ENCODE measurements around the gene TMEM101. TPM values are rescaled to one million over a fixed set of nuclear protein-coding genes. Genes with fewer than 3 reads are reported as not detected.

Gene TMEM101
- total RNA-seq, 1 experiment from 2014 or later: 33.5 TPM

- Histone ChIP-seq H3F3A (ENCODE audit: insufficient read depth, low read depth) (peaks cover 7% of the 10 kb centered on the region; the same call in 1 of the 2 replicates), H3K9me3 (ENCODE audit: insufficient read depth, low read depth) (no peaks in the 10 kb centered on the region), H3K9me2 (ENCODE audit: insufficient read depth) (no peaks in the 10 kb centered on the region), H3K4me2 (peak overlapping the region; percentile 99), H3K4me3 (peak overlapping the region; percentile 94), H3K79me2 (ENCODE audit: low read depth) (peaks cover 11% of the 10 kb centered on the region), H2AFZ (peak overlapping the region; percentile 94), H3K27ac (no peak overlapping the region), H4K20me1 (ENCODE audit: insufficient read depth) (no peaks in the 10 kb centered on the region), H3K36me3 (ENCODE audit: low read depth) (no peaks in the 10 kb centered on the region), H3K27me3 (ENCODE audit: insufficient read depth, low read depth) (no peaks in the 10 kb centered on the region), H3K4me1 (replicated peaks; ENCODE audit: insufficient read depth) (no peaks in the 10 kb centered on the region; the same call in 1 of the 2 replicates)
- TF ChIP-seq EZH2 (IDR thresholded peaks at IDR 0.05; ENCODE audit: low read depth): no peak
- TF ChIP-seq CTCF (conservative IDR thresholded peaks at IDR 0.05): no peak
- peak in 1 of 2 experiments; percentile 12 for DNase-seq
- ChIA-PET POLR2A (ENCODE audit: unreplicated experiment) (no interaction called here), CTCF (no interaction called here)
- BruUV-seq (replicated peaks): no TSS peak
- intact Hi-C loops (cut with micrococcal nuclease; ENCODE audit: unreplicated experiment): no loop called here
These were observed 678 bp downstream of the TMEM101 start for GRCh38 chr17:44014133-44014436.

GRCh38 chr17:44012874-44013273, 1.9 kb downstream of the TMEM101 start:
- Histone ChIP-seq H3F3A (ENCODE audit: insufficient read depth, low read depth) (peaks cover 7% of the 10 kb centered on the region; the same call in 1 of the 2 replicates), H2AFZ (no peak overlapping the region), H3K4me3 (no peak overlapping the region), H3K27me3 (ENCODE audit: insufficient read depth, low read depth) (no peaks in the 10 kb centered on the region), H3K36me3 (ENCODE audit: low read depth) (no peaks in the 10 kb centered on the region), H3K79me2 (ENCODE audit: low read depth) (peaks cover 11% of the 10 kb centered on the region), H3K9me3 (ENCODE audit: insufficient read depth, low read depth) (no peaks in the 10 kb centered on the region), H4K20me1 (ENCODE audit: insufficient read depth) (no peaks in the 10 kb centered on the region), H3K4me2 (no peak overlapping the region), H3K9me2 (ENCODE audit: insufficient read depth) (no peaks in the 10 kb centered on the region), H3K27ac (no peak overlapping the region), H3K4me1 (replicated peaks; ENCODE audit: insufficient read depth) (no peaks in the 10 kb centered on the region; the same call in 1 of the 2 replicates)
- no TSS peak for BruUV-seq (replicated peaks)
- intact Hi-C loops (cut with micrococcal nuclease; ENCODE audit: unreplicated experiment): no loop called here
- no peak for TF ChIP-seq CTCF (conservative IDR thresholded peaks at IDR 0.05)
- ChIA-PET POLR2A (ENCODE audit: unreplicated experiment) (no interaction called here), CTCF (no interaction called here)
- no peak for DNase-seq

GRCh38 chr17:44012391-44012790, 2.4 kb downstream of the TMEM101 start:
- H3K36me3 ChIP-seq (ENCODE audit: low read depth): no peaks in the 10 kb centered on the region
- intact Hi-C loops (cut with micrococcal nuclease; ENCODE audit: unreplicated experiment): no loop called here
- H3K9me3 ChIP-seq (ENCODE audit: insufficient read depth, low read depth): no peaks in the 10 kb centered on the region
- no peaks in the 10 kb centered on the region for H3K27me3 ChIP-seq (ENCODE audit: insufficient read depth, low read depth)
- POLR2A ChIA-PET (ENCODE audit: unreplicated experiment): no interaction called here
- H3F3A ChIP-seq (ENCODE audit: insufficient read depth, low read depth): peaks cover 7% of the 10 kb centered on the region; the same call in 1 of the 2 replicates
- H3K79me2 ChIP-seq (ENCODE audit: low read depth): peaks cover 11% of the 10 kb centered on the region
- BruUV-seq (replicated peaks): no TSS peak
- DNase-seq: no peak
- no peak overlapping the region for H3K4me3 ChIP-seq
- H3K27ac ChIP-seq: no peak overlapping the region
- no peak overlapping the region for H2AFZ ChIP-seq
- H3K4me1 ChIP-seq (replicated peaks; ENCODE audit: insufficient read depth): no peaks in the 10 kb centered on the region; the same call in 1 of the 2 replicates
- H3K9me2 ChIP-seq (ENCODE audit: insufficient read depth): no peaks in the 10 kb centered on the region
- H3K4me2 ChIP-seq: no peak overlapping the region
- no peak for TF ChIP-seq EZH2 (IDR thresholded peaks at IDR 0.05; ENCODE audit: low read depth)
- TF ChIP-seq CTCF (conservative IDR thresholded peaks at IDR 0.05): no peak
- CTCF ChIA-PET: no interaction called here
- no peaks in the 10 kb centered on the region for H4K20me1 ChIP-seq (ENCODE audit: insufficient read depth)

Data from PC-9 (cell line).